Esophagus squamous epithelium (tissue), 4 donors: ENCODE measurements around the gene SOWAHA.
"Not testable (repeated sequence)": the region's sequence is repeated elsewhere in the genome, so short reads cannot be mapped to it uniquely, and the experiment has no call there.

Source experiments
- POLR2A ChIP-seq, 4 donors: fragments of 450-650 bp; IDR thresholded peaks; one replicate each; pipeline ENCODE4 v1.6.1; 2017; ENCODE audit warnings: antibody characterized with exemption in 4 of 4, mild to moderate bottlenecking in 4 of 4, moderate library complexity in 3 of 4
- TF ChIP-seq, protein P1 (sequence below), 6 experiments: fragments of 450-650 bp in 4 of 6; fragments of 200-600 bp in 2 of 6; sonication (generic) in 2 of 6; IDR thresholded peaks; one replicate each; pipeline ENCODE4 v1.5.1; 2016 to 2019; ENCODE audit warnings: antibody characterized with exemption in 6 of 6, mild to moderate bottlenecking in 4 of 6, moderate library complexity in 4 of 6

DNA sequence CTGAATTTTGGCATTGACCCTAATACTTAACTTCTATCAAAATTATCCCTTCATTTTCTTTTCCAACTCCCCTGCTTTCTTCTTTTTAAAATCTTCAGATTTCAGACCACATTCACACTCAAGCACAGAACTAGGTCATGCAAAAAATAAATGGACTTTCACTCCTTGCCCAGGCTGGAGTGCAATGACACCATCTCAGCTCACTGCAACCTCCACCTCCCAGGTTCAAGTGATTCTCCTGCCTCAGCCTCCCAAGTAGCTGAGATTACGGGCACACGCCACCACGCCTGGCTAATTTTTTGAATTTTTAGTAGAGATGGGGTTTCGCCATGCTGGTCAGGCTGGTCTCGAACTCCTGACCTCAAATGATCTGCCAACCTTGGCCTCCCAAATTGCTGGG lies 41.9 kb downstream of the SOWAHA start:
- TF ChIP-seq, protein P1, sequence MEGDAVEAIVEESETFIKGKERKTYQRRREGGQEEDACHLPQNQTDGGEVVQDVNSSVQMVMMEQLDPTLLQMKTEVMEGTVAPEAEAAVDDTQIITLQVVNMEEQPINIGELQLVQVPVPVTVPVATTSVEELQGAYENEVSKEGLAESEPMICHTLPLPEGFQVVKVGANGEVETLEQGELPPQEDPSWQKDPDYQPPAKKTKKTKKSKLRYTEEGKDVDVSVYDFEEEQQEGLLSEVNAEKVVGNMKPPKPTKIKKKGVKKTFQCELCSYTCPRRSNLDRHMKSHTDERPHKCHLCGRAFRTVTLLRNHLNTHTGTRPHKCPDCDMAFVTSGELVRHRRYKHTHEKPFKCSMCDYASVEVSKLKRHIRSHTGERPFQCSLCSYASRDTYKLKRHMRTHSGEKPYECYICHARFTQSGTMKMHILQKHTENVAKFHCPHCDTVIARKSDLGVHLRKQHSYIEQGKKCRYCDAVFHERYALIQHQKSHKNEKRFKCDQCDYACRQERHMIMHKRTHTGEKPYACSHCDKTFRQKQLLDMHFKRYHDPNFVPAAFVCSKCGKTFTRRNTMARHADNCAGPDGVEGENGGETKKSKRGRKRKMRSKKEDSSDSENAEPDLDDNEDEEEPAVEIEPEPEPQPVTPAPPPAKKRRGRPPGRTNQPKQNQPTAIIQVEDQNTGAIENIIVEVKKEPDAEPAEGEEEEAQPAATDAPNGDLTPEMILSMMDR (IDR thresholded peaks at IDR 0.05): not testable (repeated sequence)
- TF ChIP-seq POLR2A (IDR thresholded peaks at IDR 0.05): not testable (repeated sequence)
